NCI-H2081 (cell line): ENCODE measurements around the gene TRIM14.
"Not testable (repeated sequence)": the region's sequence is repeated elsewhere in the genome, so short reads cannot be mapped to it uniquely, and the experiment has no call there.

Source experiments
- DNase-seq, 2 experiments: peaks; one replicate each; lab custom pipeline; 2025; lab: John Stamatoyannopoulos, UW

Gene TRIM14

GRCh38 chr9:98049288-98050072, 69.5 kb downstream of the TRIM14 start:
- no peak for DNase-seq

- peak in 1 of 2 experiments; percentile 18 for DNase-seq
These were observed 72.0 kb downstream of the TRIM14 start for GRCh38 chr9:98047002-98047401.

GRCh38 chr9:98046180-98046543, 72.9 kb downstream of the TRIM14 start:
- DNase-seq, result no peak

GRCh38 chr9:98045234-98046179, 73.5 kb downstream of the TRIM14 start:
- DNase-seq, result peak; percentile 81 to 94

GRCh38 chr9:98043915-98044314, 75.1 kb downstream of the TRIM14 start:
- DNase-seq, result no peak

- no peak for DNase-seq
These were observed 78.8 kb downstream of the TRIM14 start for GRCh38 chr9:98040212-98040611.

GRCh38 chr9:98039607-98040017, 79.4 kb downstream of the TRIM14 start:
- DNase-seq, result no peak

GRCh38 chr9:98038958-98039357, 80.1 kb downstream of the TRIM14 start:
- DNase-seq, result no peak

- DNase-seq, result no peak
These were observed 81.7 kb downstream of the TRIM14 start for GRCh38 chr9:98037357-98037756.

GRCh38 chr9:98034593-98035546, 84.2 kb downstream of the TRIM14 start:
- peak; percentile 67 to 72 for DNase-seq

GRCh38 chr9:98031935-98032334, 87.1 kb downstream of the TRIM14 start:
- DNase-seq, result no peak

- DNase-seq, result no peak
These were observed 87.9 kb downstream of the TRIM14 start for GRCh38 chr9:98031169-98031568.

GRCh38 chr9:98024702-98025101, 94.3 kb downstream of the TRIM14 start:
- DNase-seq, result no peak

- no peak for DNase-seq
These were observed 96.6 kb downstream of the TRIM14 start for GRCh38 chr9:98022447-98022846.

GRCh38 chr9:98021306-98022040, 97.5 kb downstream of the TRIM14 start:
- DNase-seq, result no peak

- no peak for DNase-seq
These were observed 98.4 kb downstream of the TRIM14 start for GRCh38 chr9:98020476-98021145.

- not testable (repeated sequence) for DNase-seq
These were observed 99.2 kb downstream of the TRIM14 start for GRCh38 chr9:98019869-98020268.
